HT1080 (cell line): ENCODE data around the gene PTPRD. TPM values are rescaled to one million over a fixed set of nuclear protein-coding genes. Genes with fewer than 3 reads are reported as not detected.

Experiments
- DNase-seq: peaks from one replicate; pipeline ENCODE4 v3.0.0-alpha.2; 2015; ENCODE audit warnings: low read depth
- total RNA-seq: library from RNA; depleted of rRNA; stranded (reverse); fragments of >200 nt; shearing (Covaris generic); gene quantifications from 2 replicates; pipeline ENCODE4 v1.2.3, GENCODE V29; 2014

The PTPRD gene
- total RNA-seq, 1 experiment from 2014 or later: 9.6 TPM

DNA sequence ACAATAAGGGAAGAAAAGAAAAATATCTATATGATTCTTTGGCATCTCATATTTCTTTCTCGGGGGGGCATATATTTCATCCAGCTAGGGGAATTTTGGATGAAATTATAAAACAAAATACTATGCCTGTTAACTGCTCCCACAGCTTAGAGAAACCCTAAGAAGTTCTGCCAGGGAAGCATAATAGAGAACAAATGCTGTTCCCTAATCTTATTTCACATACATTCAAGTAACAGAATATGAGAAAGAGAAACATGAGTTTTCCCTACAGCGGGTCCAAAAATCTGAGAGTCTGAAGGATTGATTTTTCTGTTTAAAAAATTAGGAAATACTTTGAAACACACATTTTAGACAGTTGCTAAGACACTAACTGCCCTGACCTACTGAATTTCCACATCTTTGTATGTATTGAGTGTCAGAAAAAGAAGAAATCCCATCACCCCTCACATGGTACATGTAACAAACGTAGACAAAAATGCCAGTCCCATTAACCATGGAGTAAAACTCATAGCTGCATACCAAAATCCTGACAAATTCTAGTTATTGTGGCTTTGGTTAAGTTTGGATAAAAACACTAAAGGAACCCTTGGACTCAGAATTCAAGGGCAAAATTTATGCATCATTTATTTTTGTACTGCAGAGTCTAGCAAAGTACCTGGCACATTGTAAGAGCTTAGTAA, 2193.1 kb downstream of the PTPRD start:
- DNase-seq: peak; percentile 5

DNA sequence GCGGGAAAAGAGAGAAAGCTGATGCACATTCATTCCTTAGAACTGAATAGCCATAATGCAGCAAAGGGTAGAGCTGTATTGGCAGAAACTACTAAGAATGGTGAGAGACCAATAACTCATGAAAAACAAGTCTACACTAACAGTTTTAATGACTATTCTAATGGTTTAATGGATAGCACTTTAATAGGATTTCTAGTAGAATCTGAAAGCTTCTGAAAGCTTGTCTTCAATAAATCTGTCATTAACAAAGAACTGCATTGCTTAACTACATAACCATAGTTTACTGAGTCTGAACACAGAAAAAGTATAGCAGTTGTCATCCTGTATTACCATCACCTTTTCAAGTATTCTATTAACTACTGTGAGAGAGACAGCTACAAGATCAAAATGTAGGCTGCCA, 2195.5 kb downstream of the PTPRD start:
- no peak for DNase-seq

DNA sequence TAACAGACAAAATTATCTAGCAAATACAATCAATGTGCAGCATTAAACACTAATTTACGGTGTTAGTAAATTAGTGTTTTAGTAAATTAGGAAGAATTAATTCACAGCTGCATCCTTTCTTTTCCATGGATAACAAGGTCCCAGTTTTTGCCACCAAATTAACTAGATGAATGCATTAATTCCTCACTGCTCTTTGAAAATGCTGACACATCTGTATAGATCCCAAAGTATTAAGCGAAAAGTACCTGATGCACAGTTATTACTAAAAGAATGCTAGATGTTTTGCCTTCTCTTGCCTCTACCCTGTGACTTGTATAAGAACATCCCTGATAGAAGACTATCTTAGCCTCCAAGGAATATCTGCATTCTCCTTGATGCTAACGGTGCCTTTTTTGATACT, 2200.5 kb downstream of the PTPRD start:
- no peak for DNase-seq

DNA sequence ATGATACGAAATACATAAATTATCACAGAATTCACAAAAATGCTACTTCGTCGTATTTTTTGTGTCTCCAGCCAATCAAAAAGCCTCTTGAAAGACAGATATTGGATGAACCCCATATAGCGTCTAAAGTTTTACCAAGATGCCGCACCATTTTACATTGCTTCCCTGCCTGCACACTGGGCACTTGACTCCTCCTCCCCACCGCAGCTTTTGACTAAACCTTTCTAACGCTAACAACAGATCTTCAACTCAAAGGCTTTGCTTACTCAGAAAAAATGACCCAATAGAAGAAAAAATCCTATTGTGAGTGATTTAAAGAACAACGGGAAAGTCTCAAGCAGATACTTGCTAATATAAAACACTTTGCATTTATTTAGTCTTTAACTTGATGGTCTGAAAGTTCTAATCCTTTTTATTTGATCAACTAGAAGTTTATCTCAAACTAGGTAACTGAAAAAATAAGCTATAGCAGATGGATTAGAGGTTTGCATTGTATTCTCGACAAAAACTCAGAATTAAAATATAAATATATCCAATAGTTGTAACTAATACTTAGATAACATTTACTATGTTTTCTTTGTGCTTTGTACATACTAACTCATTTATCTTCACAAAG, 2204.1 kb downstream of the PTPRD start:
- no peak for DNase-seq

DNA sequence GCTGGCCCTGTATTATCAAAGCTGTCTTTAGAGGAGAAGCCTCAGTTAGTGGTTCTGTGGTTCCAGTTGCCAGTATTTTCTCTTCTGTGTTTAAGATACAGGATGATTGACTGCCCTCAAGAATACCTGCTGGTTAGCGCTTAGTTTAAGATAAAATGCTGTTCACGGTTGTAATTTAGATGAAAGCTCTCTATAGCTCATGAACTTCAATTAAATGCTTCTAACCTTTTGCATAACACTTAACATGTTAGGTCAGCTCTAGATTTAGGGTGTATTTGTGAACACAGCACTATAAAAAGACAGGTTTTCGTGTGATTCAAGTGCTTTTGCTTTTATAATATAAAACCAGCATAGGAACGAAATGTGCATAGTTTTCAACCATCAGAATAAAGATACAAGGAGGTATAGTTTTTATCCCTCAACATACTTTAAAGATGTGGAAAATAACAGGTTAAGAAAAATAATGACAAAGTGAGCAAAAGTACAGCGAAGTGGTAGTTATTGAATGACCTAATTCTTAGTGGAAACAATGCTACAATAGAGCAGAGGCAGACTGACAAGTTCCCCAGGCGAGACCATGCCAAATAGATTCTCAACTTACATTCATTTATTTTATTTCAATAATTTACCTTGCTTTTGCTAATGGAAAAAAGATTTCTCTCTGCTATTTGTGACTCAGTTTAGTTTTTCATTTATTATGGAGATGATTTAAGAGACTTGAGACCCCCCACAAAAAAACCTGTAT, 2210.7 kb downstream of the PTPRD start:
- DNase-seq: no peak

DNA sequence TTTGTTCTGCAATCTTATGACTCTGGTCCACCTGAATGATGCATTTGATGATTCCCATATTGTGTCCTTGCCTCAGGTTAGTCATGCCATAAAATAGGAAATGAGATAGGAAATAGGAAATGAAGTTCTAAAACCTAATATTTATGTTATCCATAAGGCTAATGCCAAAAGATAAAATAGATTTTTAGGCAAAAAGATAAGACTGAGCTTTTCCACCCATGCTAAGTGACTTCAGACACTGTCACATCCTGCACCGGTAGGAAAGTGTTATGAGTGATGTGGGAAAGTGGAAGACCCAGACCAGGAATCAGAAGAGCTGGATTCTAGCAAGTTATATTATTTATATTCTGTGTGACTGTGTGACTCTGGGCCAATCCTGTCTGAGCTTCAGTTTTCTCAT, 2212.4 kb downstream of the PTPRD start:
- DNase-seq: no peak

DNA sequence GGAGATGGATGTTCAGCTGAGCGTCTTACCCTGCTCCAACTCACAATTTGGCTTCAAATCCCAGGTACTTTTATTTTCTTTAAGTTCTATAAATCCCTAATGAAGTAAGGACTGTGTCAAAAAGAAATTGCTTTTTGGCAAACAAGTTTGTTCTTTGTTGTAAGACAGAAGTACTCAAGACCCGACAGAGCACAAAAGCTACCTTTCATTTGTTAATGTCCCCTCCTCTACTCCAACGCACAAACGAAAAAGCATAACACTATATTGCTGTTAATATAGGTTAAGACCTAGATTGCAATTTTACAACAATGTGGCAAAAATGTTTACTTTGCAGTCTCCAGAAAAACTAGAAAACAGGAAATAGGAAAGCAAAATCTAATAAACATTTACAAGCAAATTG, 2217.8 kb downstream of the PTPRD start:
- DNase-seq: no peak

DNA sequence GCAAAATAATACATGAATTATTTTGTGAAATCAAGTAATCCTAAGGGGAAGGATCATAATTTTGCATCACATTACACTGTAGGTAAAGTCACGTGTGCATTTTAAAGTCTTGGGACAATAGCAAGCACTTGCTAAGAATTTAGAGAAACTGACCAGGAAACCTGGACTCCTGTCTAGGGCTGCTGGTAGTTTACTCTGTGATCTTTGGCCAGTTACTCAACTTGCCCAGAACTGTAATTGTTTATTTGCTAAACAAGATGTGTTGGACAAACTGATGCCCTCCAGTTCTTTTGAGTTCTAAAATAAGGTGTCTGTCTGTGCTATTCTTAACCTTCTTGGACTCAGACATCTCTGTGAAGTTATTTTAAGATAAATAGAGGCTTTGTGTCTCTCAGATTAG, 2218.5 kb downstream of the PTPRD start:
- no peak for DNase-seq

DNA sequence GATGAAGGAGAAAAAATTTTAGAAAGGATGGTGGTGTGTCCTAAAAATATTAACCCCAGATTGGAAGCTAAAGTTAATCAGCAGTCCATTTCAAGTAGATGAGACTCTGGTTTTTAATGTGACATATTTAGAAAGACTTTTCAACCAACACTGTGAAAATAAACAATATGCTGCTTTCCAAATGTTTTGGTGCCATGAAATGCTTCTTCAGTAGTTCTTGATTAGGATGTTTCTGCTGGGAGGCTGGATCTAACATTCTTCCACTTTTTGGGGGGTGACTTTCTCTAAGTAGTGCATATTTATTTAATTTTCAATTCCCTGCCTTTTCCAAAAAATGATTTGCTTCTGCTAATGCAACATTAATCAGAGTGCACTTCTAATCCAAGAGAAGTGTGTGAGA, 2219.9 kb downstream of the PTPRD start:
- DNase-seq: no peak

DNA sequence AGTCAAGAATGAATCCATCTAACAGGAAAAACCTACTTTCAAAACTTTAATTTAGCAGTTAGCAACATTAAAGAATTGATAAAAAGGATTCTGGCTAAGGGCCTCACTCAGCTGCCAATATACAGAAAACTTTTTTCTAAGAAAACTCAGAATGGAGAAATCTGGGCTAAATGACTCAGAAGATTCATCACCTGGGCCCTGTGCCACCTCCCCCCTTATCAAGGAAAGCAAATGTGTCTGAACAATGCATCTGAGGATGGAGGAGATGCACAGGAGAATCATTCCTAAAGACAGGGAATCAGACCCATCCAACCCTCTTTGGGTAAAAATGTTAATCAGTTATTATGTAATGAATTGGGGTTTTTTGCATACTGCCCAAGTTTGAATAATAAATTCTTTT, 2221.2 kb downstream of the PTPRD start:
- DNase-seq: peak; percentile 24

DNA sequence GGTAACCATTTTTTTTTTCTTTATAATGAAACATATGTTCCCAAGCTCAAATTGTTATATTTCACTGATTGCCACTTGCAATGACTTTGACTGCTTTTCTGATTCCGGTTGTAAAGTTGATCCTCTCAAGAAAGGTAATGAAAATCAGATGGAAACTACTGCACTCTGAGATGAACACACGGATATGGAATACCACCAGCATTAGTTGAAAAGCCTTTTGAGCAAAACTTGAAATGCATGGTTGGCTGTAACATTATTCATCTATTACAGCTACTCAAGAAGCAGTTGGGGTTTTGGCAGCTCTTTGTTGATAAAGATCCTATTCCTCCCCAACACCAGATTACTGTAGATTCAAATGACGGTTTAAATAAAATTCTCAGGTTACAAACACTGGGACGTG, 2221.7 kb downstream of the PTPRD start:
- DNase-seq: no peak

DNA sequence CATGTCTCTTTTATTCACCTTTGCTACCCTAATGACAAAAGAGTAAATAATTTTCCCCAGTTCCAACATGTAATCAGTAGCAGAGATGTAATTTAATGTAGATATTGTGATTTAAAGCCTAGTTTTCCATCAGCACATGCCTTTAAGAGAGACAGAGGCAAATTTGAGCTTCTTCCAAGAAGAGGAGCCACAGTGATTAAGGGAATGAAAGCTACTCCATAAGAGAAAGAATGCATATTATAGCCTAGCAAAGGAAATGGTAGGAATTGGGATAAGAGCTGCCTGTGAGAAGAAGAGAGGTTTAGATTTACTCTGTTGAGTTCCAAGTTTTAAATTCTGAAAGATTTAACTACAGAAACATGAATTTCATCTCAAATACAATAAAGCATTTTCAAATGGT, 2222.2 kb downstream of the PTPRD start:
- DNase-seq: no peak

DNA sequence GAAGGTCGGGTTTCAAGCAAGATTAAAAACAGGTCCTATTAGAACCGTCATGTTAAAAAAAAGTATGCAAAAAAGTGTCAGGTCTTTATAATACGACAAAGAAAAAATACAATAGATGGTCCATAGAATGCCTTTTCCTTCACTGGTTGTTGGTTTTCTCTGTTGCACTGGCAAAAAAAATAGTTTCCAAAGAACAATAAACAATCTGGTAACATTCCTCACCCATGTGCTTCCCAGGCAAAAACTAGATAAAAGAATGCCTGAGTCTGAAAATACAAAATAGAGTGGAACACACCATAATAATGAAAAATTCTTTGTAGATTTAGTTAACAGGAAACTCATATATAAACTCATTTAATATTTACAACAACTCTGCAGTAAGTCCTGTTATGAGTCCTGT, 2223.3 kb downstream of the PTPRD start:
- DNase-seq: no peak

DNA sequence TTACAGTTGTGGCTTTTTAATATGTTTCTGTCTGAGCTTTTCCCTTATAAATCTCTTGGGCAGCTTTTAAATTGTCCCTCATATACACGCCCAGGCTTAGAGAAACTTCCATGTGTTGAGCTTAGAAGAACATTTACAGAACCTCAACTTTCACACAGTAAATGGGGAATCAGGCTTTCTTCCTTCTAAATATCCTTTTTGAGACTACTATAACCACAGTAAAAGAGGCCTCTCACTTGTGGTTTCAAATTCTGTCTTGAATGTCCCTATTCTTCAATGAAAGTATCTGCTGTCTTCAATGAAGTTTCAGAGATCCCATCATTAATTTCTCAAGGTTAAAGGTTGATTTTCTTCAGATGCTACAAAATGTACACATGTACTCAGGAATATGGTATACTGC, 2224.7 kb downstream of the PTPRD start:
- no peak for DNase-seq

DNA sequence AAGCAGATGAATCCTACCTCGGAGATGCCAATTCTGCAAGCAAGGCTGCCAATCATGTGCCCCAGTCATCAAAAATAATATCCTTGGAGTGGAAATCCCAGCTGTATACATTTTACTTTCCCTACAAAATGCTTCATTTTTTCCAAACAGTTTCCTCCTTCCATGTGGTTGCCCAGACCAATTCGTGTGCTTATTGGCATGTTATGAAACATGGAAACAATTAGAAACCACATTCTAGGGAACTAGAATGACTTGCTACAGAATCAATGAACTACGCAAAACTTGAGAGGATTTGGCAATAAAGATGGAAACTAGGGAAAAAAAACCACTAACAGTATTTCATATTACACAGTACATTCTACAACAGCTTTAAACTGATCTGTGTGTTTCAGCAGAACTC, 2228.7 kb downstream of the PTPRD start:
- no peak for DNase-seq

DNA sequence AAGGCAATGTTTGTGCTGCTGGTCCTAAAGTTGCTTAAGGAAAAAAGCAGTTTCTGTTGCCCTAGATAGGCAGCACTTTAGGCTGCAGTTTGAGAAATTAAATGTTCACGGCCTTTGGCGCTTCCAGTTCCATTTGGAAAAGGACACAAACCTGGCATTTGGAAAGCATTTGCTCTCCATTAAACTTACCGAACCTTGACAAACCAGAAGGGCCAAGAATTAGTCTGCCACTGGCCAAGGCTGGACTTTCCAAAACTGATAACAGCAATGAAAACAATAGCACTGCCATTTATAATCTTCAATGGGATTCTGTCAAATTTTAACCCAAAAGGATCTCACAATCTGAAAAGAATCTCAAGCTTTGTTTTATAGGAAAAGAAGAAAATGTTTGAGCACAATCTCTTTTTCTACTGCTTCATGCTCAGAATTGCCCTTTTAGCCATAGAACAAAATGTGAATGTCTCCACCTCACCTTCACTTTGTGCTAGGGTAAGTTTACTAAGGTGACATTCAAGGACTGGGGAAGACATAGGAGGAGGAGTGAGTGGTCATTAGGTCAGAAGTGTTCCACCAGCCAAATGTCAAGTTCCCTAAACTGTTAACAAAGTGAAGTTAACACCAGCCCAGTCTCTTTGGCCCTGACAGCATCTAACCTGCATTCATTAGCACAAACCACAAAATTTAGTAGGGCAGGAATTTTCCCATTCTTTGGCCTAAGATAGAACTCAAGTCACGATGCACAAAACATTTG, 2229.8 kb downstream of the PTPRD start:
- DNase-seq: no peak

DNA sequence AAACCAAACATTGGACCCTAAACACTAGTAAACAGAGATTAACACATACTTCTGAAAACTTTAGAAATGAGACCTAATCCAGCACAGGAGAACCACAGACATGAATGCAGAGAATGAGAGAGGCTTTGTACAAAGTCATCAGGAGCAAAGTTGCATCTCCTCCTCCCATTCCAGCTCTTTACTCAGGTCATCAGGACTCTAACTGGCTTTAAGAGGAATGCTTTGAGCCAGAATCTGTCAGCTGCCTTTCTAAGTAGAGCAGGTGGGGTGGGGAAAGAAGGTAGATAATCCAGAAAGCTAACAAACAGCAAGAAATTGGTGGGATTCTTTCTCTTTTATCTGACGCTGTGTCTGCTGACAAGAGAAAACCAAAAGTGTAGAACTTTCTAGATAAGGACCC, 2230.5 kb downstream of the PTPRD start:
- no peak for DNase-seq

DNA sequence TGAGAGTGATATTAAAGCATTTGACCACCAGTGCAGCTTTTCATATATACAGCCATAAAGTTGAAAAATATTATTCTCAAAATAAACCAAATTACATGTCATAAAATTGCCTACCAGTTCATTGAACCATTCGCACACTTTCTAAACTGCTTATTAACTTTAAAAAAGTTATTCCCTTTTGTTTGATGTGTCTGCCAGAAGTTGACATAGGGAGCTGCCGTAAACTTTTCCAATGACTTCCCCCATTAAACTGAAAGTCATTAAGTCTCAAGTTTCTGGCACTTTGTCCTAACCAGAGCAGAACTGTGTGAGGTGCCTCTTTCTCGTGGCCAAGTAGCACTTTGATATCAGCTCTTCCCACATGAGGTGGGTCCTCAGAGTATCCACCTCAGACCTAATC, 2231.2 kb downstream of the PTPRD start:
- DNase-seq: no peak

DNA sequence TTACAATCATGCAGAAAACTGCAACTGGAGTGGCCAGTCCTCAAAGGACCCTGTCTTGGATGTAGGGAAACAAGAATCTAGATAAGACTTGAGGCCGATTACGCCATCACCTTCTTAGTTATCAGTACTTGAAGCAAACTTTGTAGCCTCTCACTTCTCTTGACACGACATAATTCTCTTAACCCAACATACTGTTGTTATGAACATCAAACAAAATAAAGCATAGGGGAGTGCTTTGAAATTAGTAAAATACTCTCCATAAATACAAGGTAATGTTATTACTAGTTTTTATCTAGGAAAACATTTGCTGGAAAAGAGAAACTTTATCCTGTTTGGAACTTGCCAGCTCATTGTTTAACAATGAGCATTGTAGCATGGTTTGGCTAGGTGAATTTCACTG, 2238.3 kb downstream of the PTPRD start:
- no peak for DNase-seq

DNA sequence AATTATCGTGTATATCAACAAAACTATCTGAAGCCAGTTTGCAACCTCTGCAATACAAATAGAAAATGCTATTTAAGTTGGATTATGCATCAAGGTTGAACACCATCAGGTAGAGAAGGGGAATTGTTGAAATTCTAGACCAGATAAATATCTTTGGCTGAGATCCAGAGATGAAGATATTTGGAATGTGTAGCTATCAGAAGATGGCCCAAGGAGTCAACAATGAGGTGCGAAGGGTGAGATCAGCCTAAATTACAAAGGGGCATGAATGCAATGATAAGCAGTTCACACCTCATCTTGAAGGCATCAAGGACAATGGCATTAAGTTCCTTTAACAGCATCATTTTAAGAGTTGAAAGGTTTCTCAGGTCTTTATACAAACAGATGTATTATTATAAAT, 2241.1 kb downstream of the PTPRD start:
- no peak for DNase-seq

DNA sequence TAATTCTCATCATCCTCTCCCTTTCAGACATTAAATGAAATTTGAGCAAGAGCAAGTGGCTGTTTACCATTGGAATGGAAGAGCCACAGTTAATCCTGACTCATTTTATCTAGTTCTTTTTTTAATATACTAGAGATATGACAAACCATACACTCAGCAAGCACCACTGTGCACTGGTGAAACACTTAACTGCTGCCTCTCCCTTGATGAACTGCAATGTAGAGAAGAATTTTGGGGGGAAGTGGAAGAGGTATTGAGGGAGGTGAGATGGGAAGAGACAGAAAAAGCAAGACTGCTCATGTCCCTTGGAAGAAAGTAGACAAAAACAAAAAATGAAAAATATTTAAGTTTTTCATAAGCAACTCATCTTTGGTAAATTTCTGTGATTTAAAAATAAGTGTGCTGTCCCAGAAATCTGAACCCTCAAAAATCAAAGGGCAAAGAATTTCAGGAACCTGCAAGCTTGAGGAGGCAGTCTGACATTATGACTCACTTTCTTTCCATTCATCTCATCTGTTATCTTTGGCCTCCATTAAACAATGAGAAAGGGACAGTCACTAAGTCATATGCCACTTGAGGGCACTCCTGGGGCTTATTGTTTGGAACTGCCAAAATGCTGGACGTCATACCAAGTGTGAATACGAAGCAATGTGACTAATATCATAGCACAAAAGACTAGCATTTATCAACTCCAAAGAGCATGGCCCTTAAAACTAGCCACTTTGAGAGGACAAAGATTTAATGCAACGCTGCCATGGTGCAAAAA, 2246.5 kb downstream of the PTPRD start:
- peak; percentile 87 for DNase-seq
